B cell (primary cell): Measurements from ENCODE around the gene TLE5. TPM values are rescaled to one million over a fixed set of nuclear protein-coding genes. Genes with fewer than 3 reads are reported as not detected.
"Not testable (repeated sequence)": the region's sequence is repeated elsewhere in the genome, so short reads cannot be mapped to it uniquely, and the experiment has no call there.

Source experiments
- ATAC-seq: fragments of 200-7000 bp; cut with Tn5 transposase; one replicate; pipeline ENCODE4 v1.10.0; 2021; ENCODE audit warnings: low read depth, mild to moderate bottlenecking, moderate number of reproducible peaks, moderate library complexity
- CTCF ChIA-PET: fragments of 350-600 bp; sonication (Branson Sonifier 250); formaldehyde crosslinking; loops from one replicate; lab custom pipeline; 2021; ENCODE audit warnings: antibody characterized with exemption, inconsistent platforms; lab: Charles Lee
- POLR2A ChIA-PET: fragments of 350-600 bp; sonication (Branson Sonifier 250); formaldehyde crosslinking; loops from one replicate; lab custom pipeline; 2021; ENCODE audit warnings: antibody characterized with exemption; lab: Charles Lee
- DNase-seq: peaks from one replicate; pipeline ENCODE4 v3.0.0; 2013
- H2AFZ ChIP-seq: 2 replicates; pipeline ENCODE4 v1.6.1; 2012; ENCODE audit warnings: mild to moderate bottlenecking, low read depth, low read length; ENCODE audit not compliant: insufficient read depth, poor library complexity, severe bottlenecking
- H3K27ac ChIP-seq, 2 donors: 1 replicate in 1 of 2; 2 replicates in 1 of 2; pipeline ENCODE4 v1.5.1; 2012 to 2013; ENCODE audit warnings: low read length in 2 of 2, mild to moderate bottlenecking in 2 of 2, moderate library complexity in 1 of 2
- H3K27me3 ChIP-seq, 4 experiments: fragments of 200-600 bp in 1 of 4; sonication (generic) in 1 of 4; replicated peaks in 1 of 4; 1 replicate in 2 of 4; 2 replicates in 2 of 4; pipeline versions ENCODE4 v1.6.1 to v1.7.0; 2013 to 2016; ENCODE audit warnings: low read length in 3 of 4, mild to moderate bottlenecking in 2 of 4, mixed read lengths in 1 of 4, moderate library complexity in 1 of 4; ENCODE audit not compliant: insufficient read depth in 4 of 4, control insufficient read depth in 3 of 4; ENCODE audit errors: control extremely low read depth in 1 of 4
- H3K36me3 ChIP-seq, 2 experiments: replicated peaks in 1 of 2; 1 replicate in 1 of 2; 2 replicates in 1 of 2; pipeline versions ENCODE4 v1.6.1 to v1.7.1; 2013; ENCODE audit warnings: low read length in 1 of 2; ENCODE audit not compliant: insufficient read depth in 2 of 2, control insufficient read depth in 1 of 2; ENCODE audit errors: control extremely low read depth in 1 of 2, extremely low read depth in 1 of 2
- H3K4me1 ChIP-seq, 2 donors: fragments of 200-600 bp in 1 of 2; sonication (generic) in 1 of 2; 1 replicate in 1 of 2; 2 replicates in 1 of 2; pipeline versions ENCODE4 v1.5.1 to v1.6.1; 2013 to 2017; ENCODE audit warnings: low read length in 2 of 2; ENCODE audit not compliant: control insufficient read depth in 2 of 2, insufficient read depth in 2 of 2
- H3K4me2 ChIP-seq: replicated peaks from 2 replicates; pipeline ENCODE3; 2012; ENCODE audit warnings: mild to moderate bottlenecking, low read depth, low read length; ENCODE audit not compliant: poor library complexity, severe bottlenecking
- H3K4me3 ChIP-seq, 5 experiments: fragments of 200-600 bp in 1 of 5; sonication (generic) in 1 of 5; 1 replicate in 3 of 5; 2 replicates in 2 of 5; pipeline versions ENCODE4 v1.5.1 to v1.7.0; 2011 to 2016; ENCODE audit warnings: low read length in 4 of 5, mild to moderate bottlenecking in 4 of 5, low read depth in 2 of 5, control low read depth in 1 of 5, moderate library complexity in 1 of 5; ENCODE audit not compliant: insufficient read depth in 1 of 5; ENCODE audit errors: control extremely low read depth in 1 of 5, extremely low read depth in 1 of 5
- H3K79me2 ChIP-seq: fragments of 200-600 bp; sonication (generic); one replicate; pipeline ENCODE4 v1.6.0; 2016; ENCODE audit warnings: low read length; ENCODE audit not compliant: control insufficient read depth, insufficient read depth
- H3K9ac ChIP-seq: fragments of 200-600 bp; sonication (generic); 2 replicates; pipeline ENCODE4 v1.6.1; 2017; ENCODE audit warnings: mild to moderate bottlenecking, low read length, moderate library complexity
- H3K9me3 ChIP-seq, 3 donors: one replicate each; pipeline versions ENCODE4 v1.6.1 to v1.7.1; 2013; ENCODE audit warnings: low read length in 2 of 3; ENCODE audit not compliant: control insufficient read depth in 2 of 3, insufficient read depth in 1 of 3; ENCODE audit errors: control extremely low read depth in 1 of 3
- H4K20me1 ChIP-seq: 2 replicates; pipeline ENCODE4 v1.6.0; 2012; ENCODE audit warnings: mild to moderate bottlenecking, low read length; ENCODE audit not compliant: insufficient read depth, control insufficient read depth, poor library complexity, severe bottlenecking
- H3K27ac Mint-ChIP-seq: one replicate; pipeline ENCODE4 v1.8.0; 2021; ENCODE audit warnings: mixed read lengths
- H3K27me3 Mint-ChIP-seq: one replicate; pipeline ENCODE4 v1.8.0; 2021; ENCODE audit warnings: mixed read lengths
- H3K4me1 Mint-ChIP-seq: one replicate; pipeline ENCODE4 v1.8.0; 2021; ENCODE audit warnings: mixed read lengths
- H3K4me3 Mint-ChIP-seq: one replicate; pipeline ENCODE4 v1.8.0; 2021; ENCODE audit warnings: mixed read lengths
- H3K9me3 Mint-ChIP-seq: one replicate; pipeline ENCODE4 v1.8.0; 2022; ENCODE audit warnings: mixed read lengths; ENCODE audit not compliant: insufficient read depth
- CTCF ChIP-seq: fragments of 200-600 bp; IDR thresholded peaks from one replicate; pipeline ENCODE4 v1.8.0; 2022; ENCODE audit warnings: antibody characterized with exemption, mild to moderate bottlenecking
- EZH2 ChIP-seq: IDR thresholded peaks from 2 replicates; pipeline ENCODE4 v1.6.1; 2012; ENCODE audit warnings: borderline replicate concordance, low read depth, mild to moderate bottlenecking, moderate library complexity, low read length; ENCODE audit not compliant: insufficient read depth, poor library complexity, severe bottlenecking
- WGBS: methylation state at CpG from one replicate; pipeline ENCODE4 v1.1.5; 2013; ENCODE audit warnings: missing lambda C conversion rate; ENCODE audit not compliant: insufficient coverage; 5-methylcytosine and 5-hydroxymethylcytosine counted together
- intact Hi-C: fragments of 100-400 bp; cut with micrococcal nuclease; formaldehyde crosslinking; loops from one replicate; pipeline ENCODE4 v1.10.0; 2022
- polyA plus RNA-seq: library from polyadenylated mRNA; depleted of rRNA; stranded (reverse); fragments of >200 nt; gene quantifications from 2 replicates; pipeline ENCODE4 v1.2.3, GENCODE V29; 2012
- total RNA-seq, 2 donors: library from RNA; stranded (reverse); fragments of 120-200 nt in 1 of 2; gene quantifications; 1 replicate in 1 of 2; 2 replicates in 1 of 2; pipeline versions ENCODE4 v1.2.3 to v1.2.4, GENCODE V29; 2013 to 2022

The TLE5 gene
- total and polyA plus RNA-seq, 2 donors (not counting 1 experiment from before 2014, with no cell fraction given): 697 to 1,132 TPM

DNA sequence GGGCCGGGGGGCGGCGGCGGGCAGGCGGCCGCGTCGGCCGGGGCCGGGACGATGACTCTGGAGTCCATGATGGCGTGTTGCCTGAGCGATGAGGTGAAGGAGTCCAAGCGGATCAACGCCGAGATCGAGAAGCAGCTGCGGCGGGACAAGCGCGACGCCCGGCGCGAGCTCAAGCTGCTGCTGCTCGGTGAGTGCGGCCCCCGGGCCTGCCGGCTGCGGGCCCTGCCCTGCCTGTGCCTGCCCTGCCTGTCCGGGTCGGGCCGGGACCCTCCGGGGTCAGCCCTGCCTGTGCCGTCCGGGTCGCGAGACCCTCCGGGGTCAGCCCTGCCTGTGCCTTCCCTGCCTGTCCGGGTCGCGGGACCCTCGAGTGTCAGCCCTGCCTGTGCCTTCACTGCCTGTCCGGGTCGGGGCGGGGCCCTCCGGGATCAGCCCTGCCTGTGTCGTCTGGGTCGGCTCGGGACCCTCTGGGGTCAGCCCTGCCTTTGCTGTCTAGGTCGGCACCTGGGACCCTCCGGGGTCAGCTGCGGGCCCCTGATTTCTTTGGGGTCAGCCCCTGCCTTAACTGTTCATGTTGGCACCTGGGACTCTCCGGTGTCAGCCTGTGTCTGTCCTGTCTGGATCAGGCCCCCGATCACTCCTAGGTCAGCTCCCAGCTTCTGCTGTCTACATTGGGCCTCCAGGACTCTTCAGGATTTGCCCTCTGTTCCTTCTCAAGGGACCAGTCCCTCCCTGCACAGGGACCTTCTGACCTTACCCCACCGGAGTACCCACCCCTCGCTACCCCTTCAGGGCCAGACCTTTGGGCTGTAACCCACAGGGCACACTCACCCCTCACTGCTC, 32.5 kb upstream of the TLE5 start:
- no peak overlapping the region for H3K27ac ChIP-seq
- intact Hi-C loops: loop anchor here (1.0 kb wide), 3 partner anchors 19 to 145 kb away; no protein-coding TSS in a partner anchor
- peaks cover 25% of the 10 kb centered on the region for H3K79me2 ChIP-seq
- TF ChIP-seq CTCF (no peak), EZH2 (no peak)
- H3K4me3 ChIP-seq: peak overlapping the region in 4 of 5 experiments; percentile 41 to 71 (median 58)
- peak overlapping the region; percentile 74 for H2AFZ ChIP-seq
- peak overlapping the region; percentile 84 for H3K4me3 Mint-ChIP-seq
- no peaks in the 10 kb centered on the region for H3K9me3 Mint-ChIP-seq
- peak; percentile 70 for DNase-seq
- CTCF ChIA-PET: interaction anchor here (0.6 to 2.3 kb wide), 5 partner anchors 10 to 144 kb away, joined by 3 to 13 read pairs (median 5); no protein-coding TSS in a partner anchor
- peak overlapping the region; percentile 74 for H3K9ac ChIP-seq
- peak overlapping the region; percentile 100 for H3K4me2 ChIP-seq
- peaks cover 28% of the 10 kb centered on the region for H3K4me1 Mint-ChIP-seq
- H3K9me3 ChIP-seq: peaks cover 0 to 2% (median 0%) of the 10 kb centered on the region in 3 donors
- H3K4me1 ChIP-seq: peaks cover 35 to 46% of the 10 kb centered on the region in 2 donors
- POLR2A ChIA-PET: interaction anchor here (0.6 kb wide), 1 partner anchor 41 kb away, joined by 3 read pairs; the partner anchor contains the start of gene GNA15
- H3K27ac Mint-ChIP-seq: peak overlapping the region; percentile 46
- WGBS: 3% methylated on average over 57 of the region's 57 CpGs
- ATAC-seq: peak; percentile 37
- H3K27me3 ChIP-seq: peaks cover 0 to 24% (median 10%) of the 10 kb centered on the region in 4 experiments
- peaks cover 40% of the 10 kb centered on the region for H4K20me1 ChIP-seq
- peaks cover 8% of the 10 kb centered on the region for H3K27me3 Mint-ChIP-seq
- H3K36me3 ChIP-seq: no peaks in the 10 kb centered on the region

GRCh38 chr19:3089299-3089855, 27.1 kb upstream of the TLE5 start:
- H3K4me1 Mint-ChIP-seq, intact Hi-C loops, H3K9ac ChIP-seq, H3K27ac Mint-ChIP-seq, H3K36me3 ChIP-seq, H3K4me3 Mint-ChIP-seq, H3K9me3 ChIP-seq, DNase-seq, H3K27ac ChIP-seq, H3K79me2 ChIP-seq, H3K9me3 Mint-ChIP-seq, H3K4me2 ChIP-seq, H2AFZ ChIP-seq, H3K27me3 ChIP-seq, POLR2A ChIA-PET, ATAC-seq, H3K27me3 Mint-ChIP-seq, H4K20me1 ChIP-seq, H3K4me3 ChIP-seq, H3K4me1 ChIP-seq: not testable (repeated sequence)
- WGBS: no CpG with 5 or more reads among the region's 7 CpGs
- CTCF ChIA-PET: interaction anchor here (1.3 to 1.4 kb wide), 2 partner anchors 14 to 15 kb away, joined by 4 to 6 read pairs; no protein-coding TSS in a partner anchor
